Transverse colon (tissue), 4 donors: ENCODE data around the gene HERC3.

Experiments used
- POLR2A ChIP-seq: fragments of 450-650 bp; IDR thresholded peaks from one replicate; pipeline ENCODE4 v1.6.1; 2016; ENCODE audit warnings: antibody characterized with exemption, mild to moderate bottlenecking, moderate library complexity
- POLR2AphosphoS5 ChIP-seq, 3 donors: sonication (generic); formaldehyde crosslinking; IDR thresholded peaks; one replicate each; pipeline ENCODE4 v1.6.1; 2016; ENCODE audit warnings: antibody characterized with exemption in 3 of 3
- TF ChIP-seq, protein P1 (sequence below), 5 experiments: fragments of 200-600 bp in 3 of 5; fragments of 450-650 bp in 2 of 5; sonication (generic) in 3 of 5; IDR thresholded peaks; 1 replicate in 2 of 5; 2 replicates in 3 of 5; pipeline ENCODE4 v1.5.1; 2016 to 2017; ENCODE audit warnings: antibody characterized with exemption in 5 of 5, inconsistent platforms in 3 of 5, mild to moderate bottlenecking in 2 of 5, moderate library complexity in 1 of 5

DNA sequence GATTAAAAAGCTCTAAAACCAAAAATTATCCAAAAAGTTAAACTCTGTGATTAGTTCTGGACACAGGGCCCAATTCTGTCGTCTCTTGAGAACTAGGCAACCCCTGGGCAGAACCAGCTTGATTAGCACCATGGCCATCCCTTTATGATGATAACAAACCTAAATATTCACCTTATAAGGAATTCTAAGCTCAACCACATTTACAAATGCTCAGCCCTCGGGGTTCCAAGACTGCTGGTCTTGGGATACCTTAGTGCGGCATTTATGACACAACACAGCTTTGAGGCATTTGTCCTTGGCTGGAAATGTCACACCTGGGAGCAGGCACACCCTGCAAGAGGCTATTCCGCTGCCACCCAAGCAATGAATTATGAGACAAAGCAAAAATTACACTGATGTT is 132.9 kb downstream of the HERC3 start:
- TF ChIP-seq, protein P1, sequence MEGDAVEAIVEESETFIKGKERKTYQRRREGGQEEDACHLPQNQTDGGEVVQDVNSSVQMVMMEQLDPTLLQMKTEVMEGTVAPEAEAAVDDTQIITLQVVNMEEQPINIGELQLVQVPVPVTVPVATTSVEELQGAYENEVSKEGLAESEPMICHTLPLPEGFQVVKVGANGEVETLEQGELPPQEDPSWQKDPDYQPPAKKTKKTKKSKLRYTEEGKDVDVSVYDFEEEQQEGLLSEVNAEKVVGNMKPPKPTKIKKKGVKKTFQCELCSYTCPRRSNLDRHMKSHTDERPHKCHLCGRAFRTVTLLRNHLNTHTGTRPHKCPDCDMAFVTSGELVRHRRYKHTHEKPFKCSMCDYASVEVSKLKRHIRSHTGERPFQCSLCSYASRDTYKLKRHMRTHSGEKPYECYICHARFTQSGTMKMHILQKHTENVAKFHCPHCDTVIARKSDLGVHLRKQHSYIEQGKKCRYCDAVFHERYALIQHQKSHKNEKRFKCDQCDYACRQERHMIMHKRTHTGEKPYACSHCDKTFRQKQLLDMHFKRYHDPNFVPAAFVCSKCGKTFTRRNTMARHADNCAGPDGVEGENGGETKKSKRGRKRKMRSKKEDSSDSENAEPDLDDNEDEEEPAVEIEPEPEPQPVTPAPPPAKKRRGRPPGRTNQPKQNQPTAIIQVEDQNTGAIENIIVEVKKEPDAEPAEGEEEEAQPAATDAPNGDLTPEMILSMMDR (IDR thresholded peaks at IDR 0.05): no peak
- TF ChIP-seq POLR2AphosphoS5 (IDR thresholded peaks at IDR 0.05) (no peak), POLR2A (no peak)
